ENCODE measurements around the gene MAP2K1. TPM values are rescaled to one million over a fixed set of nuclear protein-coding genes. Genes with fewer than 3 reads are reported as not detected.
A peak's percentile ranks its signal among the peaks of the same experiment; 100 is the strongest.
"Not testable (repeated sequence)": the region's sequence is repeated elsewhere in the genome, so short reads cannot be mapped to it uniquely, and the experiment has no call there.

Gene MAP2K1
- 27.3 TPM for total RNA-seq (ENCODE audit: unreplicated experiment)
- long read RNA-seq, transcript MAP2K1-201 (11 exons, 3,410 nt) = major isoform, 5 of 6 reads
- long read RNA-seq, partial matches to known transcripts = 0 of 6 reads
- long read RNA-seq, other reads (novel, unspliced or antisense) = 0 of 6 reads

DNA sequence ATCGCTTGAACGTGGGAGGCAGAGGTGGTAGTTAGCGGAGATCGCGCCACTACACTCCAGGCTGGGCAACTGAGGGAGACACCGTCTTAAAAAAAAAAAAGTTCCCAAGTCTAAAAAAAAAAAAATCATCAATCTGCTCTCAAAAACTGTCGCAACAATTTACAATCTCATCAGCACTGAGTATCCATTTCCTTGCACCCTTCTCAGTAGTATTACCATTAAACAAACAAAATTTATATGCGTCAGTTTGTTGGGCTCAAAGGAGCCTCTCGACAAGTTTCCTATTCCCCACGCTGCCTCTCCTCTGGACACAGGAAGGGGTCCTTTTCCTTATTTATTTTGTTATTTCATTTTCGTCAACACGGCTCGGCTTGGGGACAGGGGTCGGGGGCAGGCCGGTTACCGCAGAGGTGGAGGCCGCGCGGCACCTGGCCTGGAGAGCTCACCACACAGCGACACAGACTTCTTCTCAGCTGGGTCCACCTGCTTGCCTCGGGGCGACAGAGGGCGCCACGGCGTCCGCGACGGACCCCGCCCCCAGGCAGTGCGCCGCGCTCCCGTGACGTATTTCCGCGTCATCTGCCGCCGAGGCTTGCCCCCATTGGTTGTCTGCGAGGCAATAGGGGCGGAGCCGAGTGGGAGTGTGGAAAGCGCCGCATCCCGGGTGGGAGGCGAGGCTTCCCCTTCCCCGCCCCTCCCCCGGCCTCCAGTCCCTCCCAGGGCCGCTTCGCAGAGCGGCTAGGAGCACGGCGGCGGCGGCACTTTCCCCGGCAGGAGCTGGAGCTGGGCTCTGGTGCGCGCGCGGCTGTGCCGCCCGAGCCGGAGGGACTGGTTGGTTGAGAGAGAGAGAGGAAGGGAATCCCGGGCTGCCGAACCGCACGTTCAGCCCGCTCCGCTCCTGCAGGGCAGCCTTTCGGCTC lies at the start of gene MAP2K1:
TSS of gene MAP2K1 (plus strand) at position 709 of the 920 bp plus-strand sequence. CDS start 436 bp downstream, outside the sequence.
- H3K4me3 Mint-ChIP-seq (ENCODE audit: unreplicated experiment) = peak within 1 kb of the TSS; percentile 98
- H3K27ac Mint-ChIP-seq (ENCODE audit: unreplicated experiment) = peak within 1 kb of the TSS; percentile 94
- peaks cover 2% of the 10 kb centered on the region for H3K27me3 Mint-ChIP-seq (ENCODE audit: unreplicated experiment)
- TF ChIP-seq, protein P1, sequence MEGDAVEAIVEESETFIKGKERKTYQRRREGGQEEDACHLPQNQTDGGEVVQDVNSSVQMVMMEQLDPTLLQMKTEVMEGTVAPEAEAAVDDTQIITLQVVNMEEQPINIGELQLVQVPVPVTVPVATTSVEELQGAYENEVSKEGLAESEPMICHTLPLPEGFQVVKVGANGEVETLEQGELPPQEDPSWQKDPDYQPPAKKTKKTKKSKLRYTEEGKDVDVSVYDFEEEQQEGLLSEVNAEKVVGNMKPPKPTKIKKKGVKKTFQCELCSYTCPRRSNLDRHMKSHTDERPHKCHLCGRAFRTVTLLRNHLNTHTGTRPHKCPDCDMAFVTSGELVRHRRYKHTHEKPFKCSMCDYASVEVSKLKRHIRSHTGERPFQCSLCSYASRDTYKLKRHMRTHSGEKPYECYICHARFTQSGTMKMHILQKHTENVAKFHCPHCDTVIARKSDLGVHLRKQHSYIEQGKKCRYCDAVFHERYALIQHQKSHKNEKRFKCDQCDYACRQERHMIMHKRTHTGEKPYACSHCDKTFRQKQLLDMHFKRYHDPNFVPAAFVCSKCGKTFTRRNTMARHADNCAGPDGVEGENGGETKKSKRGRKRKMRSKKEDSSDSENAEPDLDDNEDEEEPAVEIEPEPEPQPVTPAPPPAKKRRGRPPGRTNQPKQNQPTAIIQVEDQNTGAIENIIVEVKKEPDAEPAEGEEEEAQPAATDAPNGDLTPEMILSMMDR (IDR thresholded peaks at IDR 0.05; ENCODE audit: partially characterized antibody, unreplicated experiment) = peak; percentile 25
- peaks cover 5% of the 10 kb centered on the region for H3K4me1 Mint-ChIP-seq (ENCODE audit: low read depth, unreplicated experiment)
- peaks cover 7% of the 10 kb centered on the region for H3K9me3 Mint-ChIP-seq (ENCODE audit: unreplicated experiment)
- no peaks in the 10 kb centered on the region for H3K36me3 Mint-ChIP-seq (ENCODE audit: unreplicated experiment)
- peak; percentile 98 for DNase-seq

DNA sequence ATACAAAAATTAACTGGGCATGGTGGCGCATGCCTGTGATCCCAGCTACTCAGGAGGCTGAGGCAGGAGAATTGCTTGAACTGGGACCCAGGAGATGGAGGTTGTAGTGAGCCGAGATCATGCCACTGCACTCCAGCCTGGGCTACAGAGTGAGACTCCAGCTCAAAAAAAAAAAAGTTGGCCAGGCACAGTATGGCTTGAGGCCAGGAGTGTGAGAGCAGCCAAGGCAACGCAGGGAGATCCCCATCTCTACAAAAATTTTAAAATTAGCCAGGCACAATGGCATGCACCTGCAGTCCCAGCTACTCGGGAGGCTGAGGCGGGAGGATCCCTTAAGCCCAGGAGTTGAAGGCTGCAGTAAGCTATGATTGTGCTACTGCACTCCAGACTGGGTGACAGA lies 38.2 kb upstream of the MAP2K1 start:
- H3K9me3 Mint-ChIP-seq (ENCODE audit: unreplicated experiment); H3K36me3 Mint-ChIP-seq (ENCODE audit: unreplicated experiment); DNase-seq; H3K4me1 Mint-ChIP-seq (ENCODE audit: low read depth, unreplicated experiment); H3K27me3 Mint-ChIP-seq (ENCODE audit: unreplicated experiment); H3K27ac Mint-ChIP-seq (ENCODE audit: unreplicated experiment); H3K4me3 Mint-ChIP-seq (ENCODE audit: unreplicated experiment): not testable (repeated sequence)

DNA sequence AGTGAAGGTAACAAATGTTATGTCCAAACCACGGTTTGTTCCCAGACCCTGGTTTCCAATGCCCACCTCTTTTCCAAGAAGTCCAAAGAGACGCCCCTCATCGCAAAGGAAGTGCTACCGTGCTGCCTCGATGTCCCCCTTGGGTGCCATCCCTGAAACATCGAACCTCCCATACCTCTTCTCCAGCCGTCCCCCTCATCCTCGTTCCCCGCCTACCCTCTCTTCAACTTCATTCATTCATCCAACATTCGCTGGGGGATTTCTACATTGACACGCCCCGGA lies 30.7 kb upstream of the MAP2K1 start:
- TF ChIP-seq, protein P1 (IDR thresholded peaks at IDR 0.05; ENCODE audit: partially characterized antibody, unreplicated experiment) = no peak
- Mint-ChIP-seq H3K9me3 (ENCODE audit: unreplicated experiment) (peaks cover 6% of the 10 kb centered on the region), H3K4me3 (ENCODE audit: unreplicated experiment) (peak overlapping the region; percentile 99), H3K27me3 (ENCODE audit: unreplicated experiment) (peaks cover 5% of the 10 kb centered on the region), H3K4me1 (ENCODE audit: low read depth, unreplicated experiment) (peaks cover 6% of the 10 kb centered on the region), H3K27ac (ENCODE audit: unreplicated experiment) (peak overlapping the region; percentile 85), H3K36me3 (ENCODE audit: unreplicated experiment) (no peaks in the 10 kb centered on the region)
- DNase-seq = no peak

DNA sequence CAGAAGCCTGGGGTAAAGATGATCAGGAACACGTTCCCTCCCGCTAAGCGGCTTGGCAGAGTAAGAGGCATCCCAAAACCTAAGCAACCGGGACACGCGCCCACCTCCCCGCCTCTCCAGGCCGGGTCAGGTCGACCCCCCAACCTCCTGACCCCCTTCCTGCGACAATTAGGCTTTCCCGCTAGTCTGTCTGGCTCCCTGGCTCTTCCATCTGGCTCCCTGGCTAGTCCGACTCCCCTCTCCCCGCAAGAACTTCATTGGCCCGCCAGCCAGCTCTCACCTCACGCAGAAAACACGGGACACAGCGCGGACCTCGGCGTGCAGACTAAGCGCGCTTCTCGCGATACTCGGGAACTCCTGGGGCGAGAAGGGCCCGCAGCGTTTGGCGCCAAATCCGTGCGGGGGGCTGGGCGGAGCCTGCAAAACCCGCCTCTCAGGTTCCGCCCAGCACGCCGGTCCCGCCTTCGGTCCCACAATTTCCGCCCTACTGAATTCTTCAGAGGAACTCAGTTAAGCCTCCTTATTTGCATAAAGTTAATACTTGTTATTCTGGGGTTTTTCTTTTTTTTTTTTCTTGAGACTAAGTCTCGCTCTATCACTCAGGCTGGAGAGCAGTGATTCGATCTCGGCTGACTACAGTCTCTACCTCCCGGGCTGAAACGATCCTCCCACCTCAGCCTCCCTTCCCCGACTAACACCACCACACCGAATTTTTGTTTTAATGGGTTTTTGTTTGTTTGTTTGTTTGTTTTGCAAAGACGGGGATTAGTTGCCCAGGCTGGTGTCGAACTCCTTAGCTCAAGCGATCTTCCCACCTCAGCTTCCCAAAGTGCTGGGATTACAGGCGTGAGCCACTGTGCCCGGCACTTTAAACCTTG lies 30.1 kb upstream of the MAP2K1 start, which contains the start of gene TIPIN:
TSS of gene TIPIN (minus strand) at position 327 of the 878 bp plus-strand sequence. CDS start 3,738 bp downstream, outside the sequence.
- peak; percentile 92 for DNase-seq
- H3K27ac Mint-ChIP-seq (ENCODE audit: unreplicated experiment) = peak within 1 kb of the TSS; percentile 85
- peaks cover 6% of the 10 kb centered on the region for H3K4me1 Mint-ChIP-seq (ENCODE audit: low read depth, unreplicated experiment)

DNA sequence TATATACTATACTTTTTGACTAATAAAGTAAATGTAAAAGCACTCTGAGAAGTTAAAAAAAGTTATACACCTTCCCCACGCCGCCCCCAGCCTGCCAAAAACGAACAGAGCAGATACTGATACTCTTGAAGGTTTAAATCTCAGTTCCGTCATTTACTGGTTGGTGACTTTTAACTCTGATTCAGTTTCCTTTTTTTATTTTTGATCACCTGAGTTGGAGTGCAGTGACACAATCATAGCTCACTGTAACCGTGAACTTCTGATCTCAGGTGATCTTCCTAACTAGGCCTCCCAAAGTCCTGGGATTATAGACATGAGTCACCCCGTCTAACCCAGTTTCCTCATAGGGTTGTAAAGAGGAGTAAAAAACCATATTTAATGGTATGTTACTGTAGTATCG lies 27.0 kb upstream of the MAP2K1 start:
- Mint-ChIP-seq H3K9me3 (ENCODE audit: unreplicated experiment) (peaks cover 6% of the 10 kb centered on the region), H3K4me3 (ENCODE audit: unreplicated experiment) (no peak overlapping the region), H3K27me3 (ENCODE audit: unreplicated experiment) (peaks cover 5% of the 10 kb centered on the region), H3K4me1 (ENCODE audit: low read depth, unreplicated experiment) (peaks cover 6% of the 10 kb centered on the region), H3K36me3 (ENCODE audit: unreplicated experiment) (no peaks in the 10 kb centered on the region), H3K27ac (ENCODE audit: unreplicated experiment) (no peak overlapping the region)
- TF ChIP-seq, protein P1 (IDR thresholded peaks at IDR 0.05; ENCODE audit: partially characterized antibody, unreplicated experiment) = no peak
- DNase-seq = no peak

More for the DNA sequence above, 30.1 kb upstream of the MAP2K1 start, which contains the start of gene TIPIN:
- Mint-ChIP-seq H3K36me3 (ENCODE audit: unreplicated experiment) (no peaks in the 10 kb centered on the region), H3K27me3 (ENCODE audit: unreplicated experiment) (peaks cover 5% of the 10 kb centered on the region), H3K9me3 (ENCODE audit: unreplicated experiment) (peaks cover 6% of the 10 kb centered on the region), H3K4me3 (ENCODE audit: unreplicated experiment) (peak within 1 kb of the TSS; percentile 99)
- TF ChIP-seq, protein P1 (IDR thresholded peaks at IDR 0.05; ENCODE audit: partially characterized antibody, unreplicated experiment) = no peak

DNA sequence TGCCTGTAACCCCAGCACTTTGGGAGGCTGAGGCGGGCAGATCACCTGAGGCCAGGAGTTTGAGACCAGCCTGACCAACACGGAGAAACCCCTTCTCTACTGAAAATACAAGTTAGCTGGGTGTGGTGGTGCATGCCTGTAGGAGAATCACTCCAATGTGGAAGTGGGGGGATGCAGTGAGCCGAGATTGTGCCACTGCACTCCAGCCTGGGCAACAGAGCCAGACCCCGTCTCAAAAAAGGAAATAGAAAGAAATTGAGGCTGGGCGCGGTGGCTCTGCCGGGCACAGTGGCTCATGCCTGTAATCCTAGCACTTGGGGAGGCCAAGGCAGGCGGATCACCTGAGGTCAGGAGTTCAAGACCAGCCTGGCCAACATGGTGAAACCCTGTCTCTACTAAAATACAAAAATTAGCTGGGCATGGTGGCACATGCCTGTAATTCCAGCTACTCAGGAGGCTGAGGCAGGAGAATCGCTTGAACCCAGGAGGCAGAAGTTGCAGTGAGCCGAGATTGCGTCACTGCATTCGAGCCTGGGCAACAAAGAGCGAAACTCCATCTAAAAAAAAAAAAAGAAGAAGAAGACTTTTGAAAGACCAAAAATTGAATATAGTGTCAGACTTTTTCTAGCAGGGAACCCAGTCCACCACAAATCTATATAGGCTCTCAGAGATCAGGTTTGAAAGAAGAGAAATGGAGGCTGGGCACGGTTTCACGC lies 24.8 kb upstream of the MAP2K1 start:
- H3K4me3 Mint-ChIP-seq (ENCODE audit: unreplicated experiment); H3K27me3 Mint-ChIP-seq (ENCODE audit: unreplicated experiment); H3K4me1 Mint-ChIP-seq (ENCODE audit: low read depth, unreplicated experiment); H3K9me3 Mint-ChIP-seq (ENCODE audit: unreplicated experiment); H3K36me3 Mint-ChIP-seq (ENCODE audit: unreplicated experiment); DNase-seq; H3K27ac Mint-ChIP-seq (ENCODE audit: unreplicated experiment): not testable (repeated sequence)
